ENCODE results near the gene CEP295NL.
A peak's percentile ranks its signal among the peaks of the same experiment; 100 is the strongest.
"Not testable (repeated sequence)": the region's sequence is repeated elsewhere in the genome, so short reads cannot be mapped to it uniquely, and the experiment has no call there.

Gene CEP295NL, protein sequence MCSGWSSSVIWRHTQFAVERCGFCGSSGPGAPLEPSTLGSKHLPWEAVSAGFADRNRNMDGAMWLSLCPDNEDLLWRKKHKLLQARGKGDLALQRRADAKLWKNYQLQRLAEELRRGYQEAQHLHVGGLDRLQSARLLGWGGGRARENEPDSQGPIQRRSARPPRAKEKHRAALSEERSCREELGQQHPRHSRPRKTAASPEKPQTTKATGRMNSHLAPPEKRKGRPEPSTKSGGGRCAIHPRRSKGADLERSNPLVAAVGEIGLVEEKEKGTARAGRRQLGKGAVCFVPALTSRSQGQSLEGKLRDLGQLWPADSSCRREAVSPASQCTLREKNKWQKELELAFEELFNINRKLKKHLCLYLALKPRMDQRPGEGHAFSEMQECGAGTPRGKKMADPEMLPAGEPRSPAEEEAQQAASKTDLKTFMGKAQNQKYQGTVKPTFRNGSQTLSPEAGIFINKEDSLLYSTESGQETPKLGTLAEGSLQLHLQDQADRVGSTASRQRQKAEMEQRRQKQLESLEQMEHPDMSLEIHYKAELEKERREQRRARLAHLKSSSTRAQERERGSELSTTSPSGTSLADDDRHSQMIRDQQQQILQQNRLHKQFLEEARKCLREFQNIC

DNA sequence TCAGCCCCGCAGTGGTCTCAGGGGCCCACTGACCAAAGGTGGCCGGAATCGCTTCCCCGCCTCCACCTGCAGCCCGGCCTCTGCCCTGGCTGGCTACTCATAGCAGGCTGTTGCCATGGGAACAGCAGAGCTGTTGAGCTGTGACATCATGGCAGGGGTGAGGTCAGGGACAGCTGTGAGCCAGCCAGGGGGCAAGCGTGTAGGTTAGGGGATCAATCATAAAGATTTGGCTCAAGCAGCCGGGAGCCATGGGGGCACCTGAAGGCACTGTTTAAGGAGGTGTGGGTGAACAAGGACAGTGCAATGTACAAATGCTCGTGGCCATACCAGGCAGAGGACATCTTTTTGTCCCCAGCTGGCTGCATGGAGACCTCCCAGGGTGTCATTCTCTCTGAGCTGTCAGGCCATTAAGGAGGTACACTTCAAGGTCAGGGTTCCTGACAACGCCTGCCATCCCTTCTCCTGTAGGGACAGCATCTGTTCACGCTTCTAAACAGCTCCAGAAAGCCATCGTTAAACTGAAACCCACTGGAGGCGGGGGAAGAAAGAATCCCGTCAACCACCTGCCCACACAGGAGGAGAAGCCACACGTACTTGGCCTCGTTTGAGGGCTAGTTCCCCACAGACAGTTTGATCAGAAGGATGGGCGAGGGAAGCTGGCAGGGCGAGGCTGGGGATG, at the start of gene CEP295NL:
TSS of gene CEP295NL (minus strand) at position 101 of the 679 bp plus-strand sequence. CDS start 1,373 bp downstream, outside the sequence.
- no peak for DNase-seq (ENCODE audit: low spot score)

DNA sequence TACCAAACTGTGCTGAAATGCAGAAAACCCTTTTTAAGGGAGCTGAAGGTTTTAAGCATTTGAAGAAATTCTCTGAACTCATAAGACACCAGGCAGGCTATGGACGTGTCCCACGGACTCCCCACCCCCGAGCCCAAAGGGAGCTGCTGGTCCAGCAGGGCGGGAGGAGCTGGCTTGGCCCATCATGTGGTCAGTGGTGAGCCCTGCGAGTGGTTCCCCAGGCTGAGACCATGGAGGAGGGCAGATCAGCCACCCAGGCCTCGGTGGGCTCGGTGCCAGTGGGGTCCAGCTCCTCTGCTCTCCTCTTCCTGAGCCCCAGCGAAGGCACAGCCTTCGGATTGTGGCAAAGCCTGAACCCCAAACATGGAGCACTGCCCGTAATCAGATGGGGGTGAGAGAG, 49.7 kb upstream of the CEP295NL start:
- DNase-seq (ENCODE audit: low spot score), result no peak

DNA sequence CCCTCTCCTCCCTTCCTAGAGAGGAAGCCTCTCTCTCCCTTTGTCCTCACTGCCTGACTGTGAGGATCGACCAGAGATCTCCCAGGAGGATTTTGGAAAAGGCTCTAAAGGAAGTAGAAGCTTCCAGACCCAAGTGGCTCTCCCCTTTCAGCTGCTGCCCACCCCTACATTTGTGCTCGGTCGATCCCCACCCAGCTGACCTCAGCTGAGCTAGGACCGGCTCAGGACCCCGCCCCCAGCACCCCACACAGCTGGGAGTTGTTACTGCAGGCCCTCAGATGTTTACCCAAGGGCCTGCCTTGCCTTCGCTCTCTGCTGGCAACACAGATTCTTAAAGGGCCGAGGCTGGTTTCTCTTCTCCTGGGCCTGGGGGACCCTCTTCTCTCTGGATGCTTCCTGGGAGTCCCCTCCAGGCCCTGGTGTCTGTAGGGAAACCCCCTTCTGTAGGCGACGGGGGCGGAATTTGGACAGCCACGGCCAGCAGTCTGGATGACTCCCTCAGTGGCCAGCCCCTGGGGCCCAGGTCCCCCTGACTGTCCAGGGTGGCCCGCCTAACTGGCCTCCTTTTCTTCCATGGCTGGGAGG, 49.1 kb upstream of the CEP295NL start:
- DNase-seq (ENCODE audit: low spot score), result no peak

DNA sequence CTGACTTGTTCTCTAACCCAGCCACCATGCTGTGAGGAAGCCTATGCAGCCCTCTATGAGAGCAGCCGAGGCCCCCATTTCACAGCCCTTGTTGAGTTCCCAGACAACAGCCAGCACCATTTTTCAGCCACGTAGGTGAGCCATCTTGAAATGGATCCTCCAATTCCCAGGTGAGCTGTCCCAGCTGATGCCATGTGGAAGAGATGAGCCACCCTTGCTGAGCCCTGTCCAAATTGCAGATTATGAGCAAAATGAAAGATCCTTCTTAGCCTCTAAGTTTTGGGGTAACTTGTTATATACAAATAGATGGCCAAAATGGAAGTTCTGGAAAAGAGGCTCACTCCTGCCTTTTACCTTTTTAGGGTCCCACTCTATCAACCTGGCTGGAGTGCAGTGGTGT, 47.9 kb upstream of the CEP295NL start:
- DNase-seq (ENCODE audit: low spot score), result no peak

DNA sequence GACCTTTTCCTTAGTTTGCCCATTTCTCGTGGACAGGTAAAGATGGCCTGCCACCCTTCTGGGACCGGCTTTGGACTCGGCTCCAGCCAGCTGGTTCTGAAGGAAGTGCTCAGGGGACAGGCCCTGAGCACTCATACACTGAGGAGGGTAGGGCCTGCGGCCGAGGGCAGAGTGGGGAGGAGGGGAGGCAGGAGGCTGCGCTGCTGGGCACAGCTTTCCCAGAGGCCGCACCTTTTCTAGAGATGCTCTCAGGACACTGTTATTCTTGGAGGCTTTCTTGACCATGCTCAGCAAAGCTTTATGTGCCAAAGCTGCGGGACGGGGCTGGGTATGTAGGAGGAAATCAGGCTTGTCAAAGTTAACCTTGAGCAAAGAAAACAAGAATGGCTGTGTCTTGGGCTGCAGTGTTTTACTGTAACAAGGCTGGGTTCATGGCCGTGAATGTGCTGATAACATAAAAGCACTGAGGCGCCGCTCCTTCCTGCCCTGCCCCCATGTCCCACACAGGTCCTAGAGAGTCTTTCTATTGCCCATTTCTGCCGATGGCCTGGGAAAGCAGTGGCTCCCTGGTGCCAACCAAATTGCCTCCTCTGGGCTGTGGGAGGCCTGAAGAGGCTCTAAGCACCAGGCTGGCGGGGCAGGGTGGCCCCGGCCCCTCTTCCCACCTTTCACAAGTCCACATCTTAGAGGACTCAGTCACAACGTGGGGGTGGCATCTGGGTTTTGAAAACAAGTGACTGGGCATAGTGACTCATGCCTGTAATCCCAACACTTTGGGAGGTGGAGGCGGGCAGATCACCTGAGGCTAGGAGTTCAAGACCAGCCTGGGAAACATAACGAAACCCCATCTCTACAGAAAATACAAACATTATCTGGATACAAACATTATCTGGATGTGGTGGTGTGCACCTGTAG, 44.5 kb upstream of the CEP295NL start:
- DNase-seq (ENCODE audit: low spot score), result no peak

DNA sequence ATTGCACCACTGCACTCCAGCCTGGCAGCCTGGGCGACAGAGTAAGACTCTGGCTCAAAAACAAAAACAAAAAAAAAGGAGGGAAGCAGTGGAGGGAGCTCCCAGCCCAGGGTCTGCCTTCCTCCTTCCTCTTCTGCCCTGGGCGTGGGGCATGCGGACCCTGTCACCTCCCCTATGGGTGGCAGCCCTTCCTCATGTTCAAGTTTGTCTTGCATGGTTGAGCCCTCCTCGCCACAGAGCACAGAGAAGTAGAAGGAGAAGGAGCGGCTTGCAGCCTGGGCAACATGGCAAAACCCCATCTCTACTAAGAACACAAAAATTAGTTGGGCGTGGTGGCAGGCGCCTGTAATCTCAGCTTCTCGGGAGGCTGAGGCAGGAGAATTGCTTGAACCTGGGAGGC, 43.6 kb upstream of the CEP295NL start:
- no peak for DNase-seq (ENCODE audit: low spot score)

DNA sequence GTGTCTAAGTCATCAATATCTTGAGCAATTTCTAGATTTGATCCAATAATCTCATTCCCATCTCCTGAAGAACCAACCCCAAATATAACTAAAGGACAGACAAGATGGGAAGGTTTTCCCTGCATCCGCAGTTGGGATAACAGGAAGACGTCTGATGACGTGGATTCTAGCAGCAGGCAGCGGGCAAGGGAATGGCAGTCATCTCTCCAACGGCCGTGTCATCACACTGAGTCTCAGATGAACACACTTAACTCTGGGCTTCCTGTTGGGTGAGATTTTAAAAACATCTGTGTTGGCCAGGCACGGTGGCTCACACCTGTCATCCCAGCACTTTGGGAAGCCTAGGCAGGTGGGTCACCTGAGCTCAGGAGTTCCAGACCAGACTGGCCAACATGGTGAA, 43.1 kb upstream of the CEP295NL start:
- DNase-seq (ENCODE audit: low spot score), result no peak

DNA sequence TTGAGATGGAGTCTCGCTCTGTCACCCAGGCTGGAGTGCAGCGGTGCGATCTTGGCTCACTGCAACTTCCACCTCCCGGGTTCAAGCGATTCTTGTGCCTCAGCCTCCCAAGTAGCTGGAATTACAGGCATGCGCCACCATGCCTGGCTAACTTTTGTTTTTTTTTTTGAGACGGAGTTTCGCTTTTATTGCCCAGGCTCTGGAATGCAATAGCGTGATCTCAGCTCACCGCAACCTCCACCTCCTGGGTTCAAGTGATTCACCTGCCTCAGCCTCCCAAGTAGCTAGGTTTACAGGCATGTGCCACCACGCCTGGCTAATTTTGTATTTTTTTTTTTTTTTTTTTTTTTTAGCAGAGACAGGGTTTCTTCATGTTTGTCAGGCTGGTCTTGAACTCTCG, 42.5 kb upstream of the CEP295NL start:
- DNase-seq (ENCODE audit: low spot score), result not testable (repeated sequence)

DNA sequence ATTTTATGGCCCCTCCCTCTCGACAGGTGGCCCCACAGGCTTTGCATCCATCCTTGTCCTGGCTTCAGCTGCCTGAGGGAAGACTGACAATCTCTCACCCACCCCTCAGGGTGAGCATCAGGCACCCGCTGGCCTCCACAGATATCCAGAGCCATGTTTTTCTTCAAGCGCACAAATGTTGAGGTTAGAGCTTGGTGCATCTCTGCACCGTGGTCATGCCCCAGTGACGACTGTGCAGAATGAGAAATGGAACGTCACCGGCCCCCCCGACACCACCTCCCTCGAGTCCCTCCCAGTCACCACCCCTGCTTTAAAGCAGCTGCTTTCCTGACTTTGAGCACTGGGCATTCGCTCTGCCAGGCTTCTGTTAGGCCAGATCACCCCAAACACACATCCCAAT, 42.0 kb upstream of the CEP295NL start:
- DNase-seq (ENCODE audit: low spot score), result no peak

DNA sequence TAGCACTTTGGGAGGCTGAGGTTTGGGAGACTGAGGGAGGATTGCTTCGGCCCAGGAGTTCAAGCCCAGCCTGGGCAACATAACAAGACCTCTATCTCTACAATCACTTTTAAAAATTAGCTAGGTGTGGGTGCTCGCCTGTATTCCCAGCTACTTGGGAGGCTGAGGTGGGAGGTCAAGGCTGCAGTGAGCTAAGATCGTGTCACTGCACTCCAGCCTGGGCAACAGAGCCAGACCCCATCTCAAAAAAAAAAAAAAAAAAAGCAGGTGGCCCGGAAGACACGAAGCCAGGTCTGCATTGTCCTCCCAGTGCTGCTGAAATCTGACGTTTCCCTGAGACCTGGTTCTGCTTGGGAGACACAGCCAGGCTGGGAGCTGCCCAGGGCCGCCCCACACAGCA, 41.0 kb upstream of the CEP295NL start:
- no peak for DNase-seq (ENCODE audit: low spot score)

DNA sequence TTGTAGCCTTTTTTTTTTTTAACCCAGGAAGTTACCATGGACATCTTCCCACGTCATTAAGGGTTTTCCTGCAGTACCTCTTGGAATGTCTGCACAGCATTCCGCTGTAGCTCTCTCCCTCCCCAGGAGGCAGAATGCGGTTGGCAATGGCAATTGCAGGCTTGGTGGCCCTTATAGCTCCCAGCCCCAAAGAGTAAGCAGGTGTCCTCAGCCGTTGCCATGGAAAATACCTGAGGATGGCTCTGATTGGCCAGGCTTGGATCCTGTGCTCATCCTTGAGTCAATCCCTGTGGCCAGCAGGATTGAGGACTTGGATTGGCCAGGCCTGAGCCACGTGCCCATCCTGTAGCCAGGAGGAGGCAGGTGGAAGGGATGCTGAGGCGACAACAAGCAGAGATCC, 37.7 kb upstream of the CEP295NL start:
- no peak for DNase-seq (ENCODE audit: low spot score)

DNA sequence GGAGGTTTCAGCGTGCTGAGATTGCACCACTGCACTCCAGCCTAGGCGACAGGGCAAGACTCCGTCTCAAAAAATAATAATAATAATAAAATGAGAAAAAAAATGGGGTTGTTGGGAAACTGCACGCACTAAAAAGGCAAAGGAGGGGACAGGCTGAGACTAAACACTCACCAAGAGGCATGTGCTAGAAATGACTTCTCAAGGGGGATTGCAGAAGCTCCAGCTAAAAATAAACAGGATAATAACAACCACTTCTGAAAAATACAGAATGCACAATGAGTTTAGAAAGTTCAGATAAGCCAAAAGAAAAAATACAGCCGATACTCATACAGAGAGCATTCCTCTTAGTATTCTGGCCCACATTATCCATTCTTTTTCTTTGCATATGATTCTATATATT, 37.3 kb upstream of the CEP295NL start:
- no peak for DNase-seq (ENCODE audit: low spot score)

DNA sequence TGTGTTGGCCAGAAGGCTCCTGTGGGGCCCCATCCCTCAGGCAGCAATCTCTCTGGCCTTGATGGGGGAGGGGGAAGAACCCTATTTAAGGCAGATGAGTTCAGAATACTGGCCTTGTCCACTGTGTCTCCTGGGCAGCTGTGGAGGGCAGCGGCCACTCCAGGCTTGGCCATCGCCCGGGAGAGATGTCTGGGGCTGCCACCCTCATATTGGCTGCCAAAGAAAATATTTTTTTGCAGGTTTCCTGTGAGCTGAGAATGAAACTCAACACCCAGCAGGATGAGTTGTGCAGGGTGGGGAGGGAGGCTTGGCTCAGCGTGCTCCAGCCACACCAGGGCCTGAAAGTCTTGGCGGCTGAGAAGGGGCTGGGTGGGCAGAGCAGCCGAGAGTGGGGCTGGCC, 36.6 kb upstream of the CEP295NL start:
- no peak for DNase-seq (ENCODE audit: low spot score)

DNA sequence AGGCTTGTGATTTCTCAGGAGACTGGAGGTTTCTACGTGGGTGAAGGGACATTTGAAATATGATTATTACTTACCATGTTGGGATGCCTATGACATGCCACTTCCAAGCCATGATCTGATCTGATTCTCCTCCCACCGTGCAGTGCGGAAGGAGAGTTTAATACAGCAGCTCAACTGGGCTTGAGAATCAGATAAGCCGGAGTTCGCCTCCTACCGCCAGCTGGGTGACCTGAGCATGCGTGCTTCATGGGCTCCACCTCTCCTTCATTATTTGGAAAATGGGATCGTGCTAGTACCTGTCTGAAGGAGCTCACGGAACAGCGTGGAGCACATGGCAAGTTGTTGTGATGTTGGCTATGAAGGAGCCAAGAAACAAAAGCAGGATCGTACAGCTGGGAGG, 34.6 kb upstream of the CEP295NL start:
- no peak for DNase-seq (ENCODE audit: low spot score)

DNA sequence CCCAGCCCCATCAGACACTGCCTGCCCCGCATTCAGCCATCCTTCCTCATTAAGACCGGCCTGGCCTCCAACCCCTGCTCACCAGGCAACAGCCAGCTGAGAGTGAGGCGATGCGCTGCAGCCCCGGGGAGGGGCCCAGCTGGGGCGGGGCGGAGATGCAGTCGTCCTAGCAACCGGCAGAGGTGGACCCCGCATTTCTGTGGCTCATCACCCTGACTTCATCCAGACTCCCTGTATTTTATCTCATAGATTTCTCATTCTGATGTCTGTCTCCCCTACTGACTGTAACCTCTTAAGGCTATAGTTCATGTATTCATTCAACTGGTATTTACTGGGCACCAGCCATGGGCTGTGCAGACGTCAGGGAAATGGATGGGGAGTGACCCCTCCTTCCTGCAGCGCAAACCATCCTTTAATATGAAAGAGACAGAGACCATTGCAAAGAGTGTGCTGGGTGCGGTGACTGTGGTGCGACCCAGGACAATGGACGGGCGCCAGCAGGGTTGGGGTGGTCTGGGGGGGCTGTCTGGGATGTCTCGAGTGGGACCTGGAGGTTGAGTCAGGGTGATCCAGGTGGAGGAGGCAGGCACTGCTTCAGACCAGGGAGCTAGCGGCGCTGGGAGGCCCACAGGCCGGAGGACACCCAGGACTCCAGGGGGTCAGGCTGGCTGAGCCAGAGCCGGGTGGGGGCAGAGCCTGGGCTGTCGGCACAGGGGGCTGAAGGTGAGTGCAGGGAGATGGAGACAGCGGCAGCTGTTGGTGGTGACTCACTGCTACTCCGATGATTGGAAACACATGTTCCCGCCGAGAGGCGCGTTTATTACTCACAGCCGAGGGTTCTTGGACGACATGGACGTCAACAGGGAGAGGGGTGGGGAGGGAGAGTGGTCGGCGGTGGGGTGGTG, 32.7 kb upstream of the CEP295NL start:
- no peak for DNase-seq (ENCODE audit: low spot score)

DNA sequence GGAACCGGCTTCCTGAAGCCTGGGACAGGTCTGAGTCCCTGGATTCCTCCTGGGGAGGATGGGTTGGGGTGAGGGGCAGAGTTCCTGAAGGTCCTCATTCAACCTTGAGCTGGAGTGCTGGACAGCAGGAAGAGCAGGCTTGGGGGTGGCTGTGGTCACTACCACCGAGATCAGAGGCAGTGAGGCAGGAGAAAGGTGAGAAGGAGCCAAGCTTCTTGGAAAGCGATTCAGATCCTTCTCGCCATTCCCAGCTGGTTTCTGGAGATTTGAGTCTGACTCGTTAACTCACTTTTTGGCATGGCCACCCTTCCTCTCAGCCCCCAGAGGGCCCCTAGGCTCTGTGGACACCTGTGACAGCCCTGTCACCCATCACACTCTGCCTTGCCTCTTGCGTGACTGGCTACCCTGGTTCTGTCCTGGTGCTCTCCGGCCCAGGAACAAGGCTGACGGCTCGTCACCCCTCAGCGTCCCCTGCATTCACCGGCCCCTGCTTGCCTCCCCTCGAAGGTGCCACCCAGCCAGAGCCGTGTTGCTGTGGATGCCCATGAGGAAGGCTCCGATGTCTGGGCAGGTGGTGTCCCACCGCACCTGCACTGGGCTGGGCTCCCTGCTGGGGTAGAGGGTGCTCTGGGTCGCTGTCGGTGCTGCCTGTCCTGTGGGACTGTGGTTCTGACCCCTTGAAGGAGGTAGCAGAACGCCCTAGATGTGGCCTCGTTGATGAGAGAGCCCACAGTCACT, 31.8 kb upstream of the CEP295NL start:
- no peak for DNase-seq (ENCODE audit: low spot score)

DNA sequence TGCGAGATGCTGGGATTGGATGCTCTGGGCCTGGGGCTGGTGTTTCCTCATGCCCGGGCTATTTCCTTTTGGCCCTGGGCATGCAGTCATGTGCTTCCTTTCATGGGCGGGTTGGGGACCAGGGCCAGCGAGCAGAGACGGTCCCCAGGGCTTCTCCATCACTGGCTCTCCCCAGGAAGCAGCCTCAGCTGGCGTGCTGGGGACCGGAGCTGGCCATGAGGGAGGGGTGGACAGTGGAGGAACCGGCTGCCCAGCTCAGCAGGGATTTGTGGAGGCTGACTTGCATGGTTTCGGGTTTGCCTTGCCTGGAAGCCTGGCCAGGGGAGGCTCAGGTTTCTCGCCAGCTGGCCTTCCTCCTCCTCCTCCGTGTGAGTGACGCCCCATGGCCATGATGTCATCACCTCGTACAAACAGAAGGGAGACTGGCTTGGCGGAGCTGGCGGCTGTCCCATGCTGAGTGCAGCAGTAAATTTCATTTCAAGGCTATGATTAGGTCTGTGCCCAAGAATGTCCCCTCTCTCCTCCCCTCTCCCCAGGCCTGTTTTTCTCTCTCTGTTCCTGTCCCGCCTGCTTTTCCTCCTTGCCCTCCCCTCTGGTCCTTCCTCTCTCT, 31.1 kb upstream of the CEP295NL start:
- DNase-seq (ENCODE audit: low spot score), result peak; percentile 72

DNA sequence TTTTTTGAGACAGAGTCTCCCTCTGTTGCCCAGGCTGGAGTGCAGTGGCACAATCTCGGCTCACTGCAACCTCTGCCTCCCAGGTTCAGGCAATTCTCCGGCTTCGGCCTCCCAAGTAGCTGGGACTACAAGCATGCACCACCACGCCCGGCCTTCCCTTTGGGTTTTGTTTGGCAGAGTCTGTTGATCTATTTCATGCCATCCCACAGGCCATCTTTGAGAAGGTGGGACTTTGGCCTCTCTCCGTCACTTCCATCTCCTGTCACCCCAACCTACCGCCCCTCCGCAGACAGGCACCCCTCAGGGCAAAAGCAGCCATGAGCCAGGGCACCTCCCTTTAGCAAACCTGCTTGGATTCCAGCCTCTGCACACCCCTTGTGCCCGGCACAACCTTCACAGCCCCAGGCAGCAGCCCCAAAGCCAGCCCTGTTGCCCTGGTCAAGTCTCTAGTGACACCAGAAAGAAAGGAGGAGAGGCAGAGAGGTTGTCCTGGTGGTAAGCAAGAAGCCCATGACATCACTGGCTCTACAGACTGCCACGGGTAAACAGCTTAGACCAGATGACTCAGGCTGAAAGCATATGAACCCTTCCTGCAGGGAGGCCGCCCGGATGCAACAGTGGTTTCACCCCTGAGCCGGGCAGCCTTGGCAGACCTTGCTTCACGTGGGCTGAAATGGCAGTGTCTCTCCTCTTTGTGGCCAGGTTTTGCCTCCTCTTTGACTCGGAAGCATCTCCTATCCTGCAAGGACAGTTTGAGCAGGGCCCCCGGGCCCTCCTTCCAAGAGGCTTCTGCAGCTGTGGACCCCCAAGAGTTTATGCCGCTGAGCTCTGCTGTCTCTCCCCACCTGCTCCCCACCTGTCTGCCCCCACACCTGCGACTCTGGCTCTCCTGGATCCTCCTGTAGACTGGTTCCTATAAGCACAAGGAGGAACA, 30.3 kb upstream of the CEP295NL start:
- DNase-seq (ENCODE audit: low spot score), result peak; percentile 95
